Stimulated activated naive B cell treated with anti-CD40 and anti-IgM and Interleukin-4, amounts not matched to agents 10 μg/mL and 1 μg/mL and 100 μg/mL, for 72 hours (primary cell): ENCODE results near the gene OXNAD1.
A peak's percentile ranks its signal among the peaks of the same experiment; 100 is the strongest.

Experiments used
- ATAC-seq, 2 donors: fragments of 150-1000 bp; cut with Tn5 transposase; replicated peaks; 2 replicates each; pipeline ENCODE4 v1.10.0; 2021; ENCODE audit warnings: moderate library complexity in 1 of 2
- DNase-seq: peaks from one replicate; pipeline ENCODE4 v3.0.0; 2021
- H3K27ac Mint-ChIP-seq: one replicate; pipeline ENCODE4 v1.8.0; 2022; ENCODE audit warnings: mild to moderate bottlenecking, mixed read lengths
- H3K27me3 Mint-ChIP-seq, 2 donors: one replicate each; pipeline ENCODE4 v1.8.0; 2022; ENCODE audit warnings: mixed read lengths in 2 of 2
- H3K36me3 Mint-ChIP-seq, 2 donors: one replicate each; pipeline ENCODE4 v1.8.0; 2022; ENCODE audit warnings: mixed read lengths in 2 of 2, mild to moderate bottlenecking in 1 of 2
- H3K4me1 Mint-ChIP-seq, 2 donors: one replicate each; pipeline ENCODE4 v1.8.0; 2022; ENCODE audit warnings: mixed read lengths in 2 of 2, mild to moderate bottlenecking in 1 of 2
- H3K4me3 Mint-ChIP-seq, 2 donors: one replicate each; pipeline ENCODE4 v1.8.0; 2022; ENCODE audit warnings: mild to moderate bottlenecking in 2 of 2, mixed read lengths in 2 of 2, moderate library complexity in 1 of 2
- H3K9me3 Mint-ChIP-seq, 2 donors: one replicate each; pipeline ENCODE4 v1.8.0; 2022; ENCODE audit warnings: mixed read lengths in 2 of 2, mild to moderate bottlenecking in 1 of 2

OXNAD1 gene

GRCh38 chr3:16253601-16254000, 11.4 kb upstream of the OXNAD1 start:
- DNase-seq (no peak), ATAC-seq (no peak)
- H3K4me3 Mint-ChIP-seq, result no peak overlapping the region
- peaks cover 0 to 4% of the 10 kb centered on the region in 2 donors for H3K27me3 Mint-ChIP-seq
- H3K9me3 Mint-ChIP-seq, result no peaks in the 10 kb centered on the region
- peaks cover 8 to 13% of the 10 kb centered on the region in 2 donors for H3K4me1 Mint-ChIP-seq
- H3K36me3 Mint-ChIP-seq, result peaks cover 0 to 15% of the 10 kb centered on the region in 2 donors
- H3K27ac Mint-ChIP-seq, result no peak overlapping the region

GRCh38 chr3:16254916-16255315, 10.1 kb upstream of the OXNAD1 start:
- Mint-ChIP-seq H3K36me3 (peaks cover 4 to 23% of the 10 kb centered on the region in 2 donors), H3K27me3 (peaks cover 0 to 4% of the 10 kb centered on the region in 2 donors), H3K4me1 (peaks cover 10 to 13% of the 10 kb centered on the region in 2 donors), H3K27ac (no peak overlapping the region), H3K9me3 (no peaks in the 10 kb centered on the region), H3K4me3 (no peak overlapping the region)
- ATAC-seq (no peak), DNase-seq (no peak)

GRCh38 chr3:16255326-16255725, 9.7 kb upstream of the OXNAD1 start:
- Mint-ChIP-seq H3K4me3 (no peak overlapping the region), H3K36me3 (peaks cover 6 to 25% of the 10 kb centered on the region in 2 donors), H3K9me3 (no peaks in the 10 kb centered on the region), H3K27ac (no peak overlapping the region), H3K27me3 (peaks cover 0 to 4% of the 10 kb centered on the region in 2 donors), H3K4me1 (peaks cover 12 to 13% of the 10 kb centered on the region in 2 donors)
- ATAC-seq (no peak), DNase-seq (no peak)

- peaks cover 6 to 25% of the 10 kb centered on the region in 2 donors for H3K36me3 Mint-ChIP-seq
- ATAC-seq (no peak), DNase-seq (no peak)
- no peak overlapping the region for H3K4me3 Mint-ChIP-seq
- H3K27ac Mint-ChIP-seq, result no peak overlapping the region
- peaks cover 0 to 4% of the 10 kb centered on the region in 2 donors for H3K27me3 Mint-ChIP-seq
- peaks cover 12 to 13% of the 10 kb centered on the region in 2 donors for H3K4me1 Mint-ChIP-seq
- no peaks in the 10 kb centered on the region for H3K9me3 Mint-ChIP-seq
These were observed 9.3 kb upstream of the OXNAD1 start for GRCh38 chr3:16255726-16256125.

GRCh38 chr3:16257309-16257708, 7.7 kb upstream of the OXNAD1 start:
- H3K27me3 Mint-ChIP-seq, result no peaks in the 10 kb centered on the region
- no peak overlapping the region for H3K27ac Mint-ChIP-seq
- no peak for ATAC-seq
- DNase-seq, result no peak
- H3K9me3 Mint-ChIP-seq, result no peaks in the 10 kb centered on the region
- peaks cover 9 to 10% of the 10 kb centered on the region in 2 donors for H3K4me1 Mint-ChIP-seq
- no peak overlapping the region for H3K4me3 Mint-ChIP-seq
- H3K36me3 Mint-ChIP-seq, result peaks cover 6 to 29% of the 10 kb centered on the region in 2 donors

- no peaks in the 10 kb centered on the region for H3K27me3 Mint-ChIP-seq
- no peak overlapping the region for H3K27ac Mint-ChIP-seq
- DNase-seq (no peak), ATAC-seq (no peak)
- peaks cover 6 to 29% of the 10 kb centered on the region in 2 donors for H3K36me3 Mint-ChIP-seq
- H3K4me3 Mint-ChIP-seq, result no peak overlapping the region
- H3K9me3 Mint-ChIP-seq, result no peaks in the 10 kb centered on the region
- peaks cover under 1 to 4% of the 10 kb centered on the region in 2 donors for H3K4me1 Mint-ChIP-seq
These were observed 6.8 kb upstream of the OXNAD1 start for GRCh38 chr3:16258177-16258576.

GRCh38 chr3:16258866-16259265, 6.1 kb upstream of the OXNAD1 start:
- no peaks in the 10 kb centered on the region for H3K27me3 Mint-ChIP-seq
- ATAC-seq (no peak), DNase-seq (no peak)
- no peak overlapping the region for H3K4me3 Mint-ChIP-seq
- H3K9me3 Mint-ChIP-seq, result no peaks in the 10 kb centered on the region
- H3K36me3 Mint-ChIP-seq, result peaks cover 6 to 29% of the 10 kb centered on the region in 2 donors
- H3K4me1 Mint-ChIP-seq, result peaks cover 1 to 4% of the 10 kb centered on the region in 2 donors
- no peak overlapping the region for H3K27ac Mint-ChIP-seq

GRCh38 chr3:16260046-16260445, 5.0 kb upstream of the OXNAD1 start:
- H3K27ac Mint-ChIP-seq, result peak overlapping the region; percentile 49

GRCh38 chr3:16262174-16262573, 2.8 kb upstream of the OXNAD1 start:
- ATAC-seq, result no peak
- H3K4me3 Mint-ChIP-seq, result no peak overlapping the region
- H3K4me1 Mint-ChIP-seq, result peaks cover 10 to 22% of the 10 kb centered on the region in 2 donors
- no peak overlapping the region for H3K27ac Mint-ChIP-seq
- no peaks in the 10 kb centered on the region for H3K9me3 Mint-ChIP-seq
- peaks cover 9 to 19% of the 10 kb centered on the region in 2 donors for H3K36me3 Mint-ChIP-seq
- H3K27me3 Mint-ChIP-seq, result no peaks in the 10 kb centered on the region
- DNase-seq, result no peak

More at GRCh38 chr3:16260046-16260445, 5.0 kb upstream of the OXNAD1 start:
- Mint-ChIP-seq H3K4me1 (peaks cover 6 to 7% of the 10 kb centered on the region in 2 donors), H3K36me3 (peaks cover 9 to 28% of the 10 kb centered on the region in 2 donors), H3K4me3 (no peak overlapping the region), H3K9me3 (no peaks in the 10 kb centered on the region), H3K27me3 (no peaks in the 10 kb centered on the region)
- ATAC-seq (no peak), DNase-seq (no peak)

GRCh38 chr3:16264174-16264707, 771 bp upstream of the OXNAD1 start:
- H3K36me3 Mint-ChIP-seq, result peaks cover 9 to 13% of the 10 kb centered on the region in 2 donors
- no peaks in the 10 kb centered on the region for H3K9me3 Mint-ChIP-seq
- DNase-seq, result no peak
- ATAC-seq, result peak in 1 of 2 donors; percentile 1
- no peaks in the 10 kb centered on the region for H3K27me3 Mint-ChIP-seq
- peak overlapping the region; percentile 99 for H3K27ac Mint-ChIP-seq
- peaks cover 14 to 28% of the 10 kb centered on the region in 2 donors for H3K4me1 Mint-ChIP-seq
- H3K4me3 Mint-ChIP-seq, result peak overlapping the region; percentile 96 to 97

- peak overlapping the region; percentile 99 for H3K27ac Mint-ChIP-seq
- peaks cover 3 to 13% of the 10 kb centered on the region in 2 donors for H3K36me3 Mint-ChIP-seq
- no peak for ATAC-seq
- H3K4me1 Mint-ChIP-seq, result peaks cover 10 to 28% of the 10 kb centered on the region in 2 donors
- no peak for DNase-seq
- peak overlapping the region; percentile 96 to 97 for H3K4me3 Mint-ChIP-seq
- H3K9me3 Mint-ChIP-seq, result no peaks in the 10 kb centered on the region
- no peaks in the 10 kb centered on the region for H3K27me3 Mint-ChIP-seq
These were observed 409 bp downstream of the OXNAD1 start for GRCh38 chr3:16265455-16265786.

GRCh38 chr3:16266714-16267113, 1.7 kb downstream of the OXNAD1 start:
- H3K27ac Mint-ChIP-seq, result no peak overlapping the region
- H3K36me3 Mint-ChIP-seq, result peaks cover 11 to 19% of the 10 kb centered on the region in 2 donors
- no peak for ATAC-seq
- peak overlapping the region; percentile 30 to 36 for H3K4me3 Mint-ChIP-seq
- H3K4me1 Mint-ChIP-seq, result peaks cover 10 to 28% of the 10 kb centered on the region in 2 donors
- DNase-seq, result no peak
- H3K27me3 Mint-ChIP-seq, result no peaks in the 10 kb centered on the region
- H3K9me3 Mint-ChIP-seq, result no peaks in the 10 kb centered on the region

GRCh38 chr3:16270855-16271254, 5.8 kb downstream of the OXNAD1 start:
- H3K27me3 Mint-ChIP-seq, result no peaks in the 10 kb centered on the region
- ATAC-seq, result no peak
- H3K4me3 Mint-ChIP-seq, result no peak overlapping the region
- H3K27ac Mint-ChIP-seq, result no peak overlapping the region
- H3K9me3 Mint-ChIP-seq, result no peaks in the 10 kb centered on the region
- H3K4me1 Mint-ChIP-seq, result peaks cover 6 to 18% of the 10 kb centered on the region in 2 donors
- no peak for DNase-seq
- peaks cover 17 to 25% of the 10 kb centered on the region in 2 donors for H3K36me3 Mint-ChIP-seq

- Mint-ChIP-seq H3K4me1 (peaks cover 0 to under 1% of the 10 kb centered on the region in 2 donors), H3K9me3 (no peaks in the 10 kb centered on the region), H3K27me3 (no peaks in the 10 kb centered on the region), H3K4me3 (no peak overlapping the region), H3K27ac (no peak overlapping the region), H3K36me3 (peaks cover 25 to 38% of the 10 kb centered on the region in 2 donors)
- DNase-seq (no peak), ATAC-seq (no peak)
These were observed 7.6 kb downstream of the OXNAD1 start for GRCh38 chr3:16272588-16272987.

- no peaks in the 10 kb centered on the region for H3K4me1 Mint-ChIP-seq
- H3K9me3 Mint-ChIP-seq, result no peaks in the 10 kb centered on the region
- no peak for DNase-seq
- ATAC-seq, result no peak
- no peak overlapping the region for H3K4me3 Mint-ChIP-seq
- peaks cover 27 to 39% of the 10 kb centered on the region in 2 donors for H3K36me3 Mint-ChIP-seq
- no peaks in the 10 kb centered on the region for H3K27me3 Mint-ChIP-seq
- H3K27ac Mint-ChIP-seq, result no peak overlapping the region
These were observed 8.9 kb downstream of the OXNAD1 start for GRCh38 chr3:16273867-16274266.
